ENCODE measurements around the gene FAM135A.

Gene FAM135A

DNA sequence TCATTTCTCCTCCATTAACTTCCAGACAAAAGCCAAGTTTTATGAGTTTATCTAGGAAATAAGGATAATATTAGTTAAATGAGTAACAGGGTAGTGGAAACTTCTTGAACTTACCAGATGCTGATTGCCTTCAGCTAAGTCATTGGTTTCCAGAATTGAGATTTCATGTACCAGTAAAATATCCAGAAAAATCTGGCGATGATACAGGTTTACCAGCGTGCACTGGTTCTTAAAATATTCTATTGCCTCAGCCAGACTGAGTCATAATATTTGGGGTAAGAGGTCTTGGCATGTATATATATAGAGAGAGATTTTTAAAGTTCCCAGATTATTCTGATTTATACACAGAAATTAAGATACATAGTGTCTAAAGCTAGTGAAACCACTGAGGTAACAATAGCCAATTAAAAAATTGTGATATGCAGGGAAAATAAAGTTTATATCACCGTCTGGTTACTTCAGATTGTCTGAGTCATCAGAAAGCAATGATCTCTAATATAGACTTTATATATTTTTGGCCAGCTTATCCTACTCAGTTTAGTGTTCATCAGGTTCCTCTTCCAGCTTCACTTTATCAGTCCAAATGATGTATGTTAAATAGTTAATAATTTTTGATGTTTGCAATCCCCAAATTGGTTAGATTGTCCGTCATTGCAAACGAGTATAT lies 113.9 kb downstream of the FAM135A start:
- H3K36me3 ChIP-seq (ENCODE audit: control insufficient read depth, insufficient read depth, low read length): no peaks in the 10 kb centered on the region
- H3K4me3 ChIP-seq (replicated peaks; ENCODE audit: low read depth, low read length): no peak overlapping the region
- TF ChIP-seq, protein P1, sequence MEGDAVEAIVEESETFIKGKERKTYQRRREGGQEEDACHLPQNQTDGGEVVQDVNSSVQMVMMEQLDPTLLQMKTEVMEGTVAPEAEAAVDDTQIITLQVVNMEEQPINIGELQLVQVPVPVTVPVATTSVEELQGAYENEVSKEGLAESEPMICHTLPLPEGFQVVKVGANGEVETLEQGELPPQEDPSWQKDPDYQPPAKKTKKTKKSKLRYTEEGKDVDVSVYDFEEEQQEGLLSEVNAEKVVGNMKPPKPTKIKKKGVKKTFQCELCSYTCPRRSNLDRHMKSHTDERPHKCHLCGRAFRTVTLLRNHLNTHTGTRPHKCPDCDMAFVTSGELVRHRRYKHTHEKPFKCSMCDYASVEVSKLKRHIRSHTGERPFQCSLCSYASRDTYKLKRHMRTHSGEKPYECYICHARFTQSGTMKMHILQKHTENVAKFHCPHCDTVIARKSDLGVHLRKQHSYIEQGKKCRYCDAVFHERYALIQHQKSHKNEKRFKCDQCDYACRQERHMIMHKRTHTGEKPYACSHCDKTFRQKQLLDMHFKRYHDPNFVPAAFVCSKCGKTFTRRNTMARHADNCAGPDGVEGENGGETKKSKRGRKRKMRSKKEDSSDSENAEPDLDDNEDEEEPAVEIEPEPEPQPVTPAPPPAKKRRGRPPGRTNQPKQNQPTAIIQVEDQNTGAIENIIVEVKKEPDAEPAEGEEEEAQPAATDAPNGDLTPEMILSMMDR (IDR thresholded peaks at IDR 0.05; ENCODE audit: insufficient read depth, low read length, poor library complexity, severe bottlenecking): no peak
- no peaks in the 10 kb centered on the region for H3K27me3 ChIP-seq (replicated peaks; ENCODE audit: control insufficient read depth, insufficient read depth, low read length)
- DNase-seq (ENCODE audit: extremely low read depth, insufficient read length): no peak

DNA sequence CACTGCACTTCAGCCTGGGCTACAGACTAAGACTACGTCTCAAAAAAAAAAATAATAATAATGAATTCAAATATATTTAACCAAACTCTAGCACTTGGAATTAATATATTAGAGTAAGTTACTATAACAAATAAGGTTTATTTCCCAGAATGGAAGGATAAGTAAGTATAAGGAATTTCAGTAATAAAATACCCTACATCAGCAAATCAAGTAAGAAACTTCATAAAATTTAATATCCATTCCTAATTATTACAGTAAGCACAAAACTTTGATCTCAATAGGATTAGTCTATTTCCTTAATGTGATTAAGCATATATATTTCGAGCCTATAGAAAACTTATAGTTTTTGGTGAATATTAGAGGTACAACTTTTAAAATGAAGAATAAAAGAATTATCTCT lies 116.7 kb downstream of the FAM135A start:
- Histone ChIP-seq H3K27me3 (replicated peaks; ENCODE audit: control insufficient read depth, insufficient read depth, low read length) (no peaks in the 10 kb centered on the region), H3K4me3 (replicated peaks; ENCODE audit: low read depth, low read length) (no peak overlapping the region), H3K36me3 (ENCODE audit: control insufficient read depth, insufficient read depth, low read length) (no peaks in the 10 kb centered on the region; the same call in 1 of the 2 replicates)
- DNase-seq (ENCODE audit: extremely low read depth, insufficient read length): no peak
- TF ChIP-seq, protein P1 (IDR thresholded peaks at IDR 0.05; ENCODE audit: insufficient read depth, low read length, poor library complexity, severe bottlenecking): no peak

DNA sequence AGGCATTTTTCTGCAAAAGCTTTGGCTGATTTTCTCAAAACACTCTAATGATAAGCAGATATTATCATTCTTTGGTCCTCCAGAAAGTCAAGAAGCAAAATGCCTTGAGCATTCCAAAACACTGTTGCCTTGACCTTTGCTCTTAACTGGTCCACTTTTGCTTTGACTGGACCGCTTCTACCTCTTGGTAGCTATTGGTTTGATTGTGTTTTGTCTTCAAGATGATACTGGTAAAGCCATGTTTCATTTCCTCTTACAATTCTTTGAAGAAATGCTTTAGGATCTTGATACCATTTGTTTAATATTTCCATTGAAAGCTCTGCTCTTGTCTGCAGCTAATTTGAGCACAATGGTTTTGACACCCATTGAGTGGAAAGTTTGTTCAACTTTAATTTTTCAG lies 117.8 kb downstream of the FAM135A start:
- Histone ChIP-seq H3K36me3 (ENCODE audit: control insufficient read depth, insufficient read depth, low read length) (no peaks in the 10 kb centered on the region; the same call in 1 of the 2 replicates), H3K27me3 (replicated peaks; ENCODE audit: control insufficient read depth, insufficient read depth, low read length) (no peaks in the 10 kb centered on the region), H3K4me3 (replicated peaks; ENCODE audit: low read depth, low read length) (no peak overlapping the region)
- no peak for DNase-seq (ENCODE audit: extremely low read depth, insufficient read length)
- TF ChIP-seq, protein P1 (IDR thresholded peaks at IDR 0.05; ENCODE audit: insufficient read depth, low read length, poor library complexity, severe bottlenecking): no peak

DNA sequence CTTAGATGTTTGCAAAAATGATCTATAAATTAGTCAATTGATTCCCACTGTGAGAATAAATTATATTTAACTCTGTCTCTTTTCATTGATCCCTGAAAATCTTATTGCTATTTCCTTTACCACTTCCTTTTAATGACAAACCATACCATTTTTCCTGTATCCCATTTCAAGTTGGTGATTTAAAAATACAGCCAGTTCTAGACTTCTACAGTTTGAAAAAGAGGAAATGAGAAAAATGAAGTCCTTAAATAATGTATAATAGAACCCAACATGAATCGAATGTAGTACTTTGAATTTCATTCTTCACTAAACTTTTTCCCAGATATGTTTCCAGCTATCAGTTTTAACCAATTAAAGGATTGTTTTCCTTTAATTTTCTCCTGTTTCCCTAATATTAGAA lies 124.0 kb downstream of the FAM135A start:
- DNase-seq (ENCODE audit: extremely low read depth, insufficient read length): no peak
- TF ChIP-seq, protein P1 (IDR thresholded peaks at IDR 0.05; ENCODE audit: insufficient read depth, low read length, poor library complexity, severe bottlenecking): no peak
- Histone ChIP-seq H3K36me3 (ENCODE audit: control insufficient read depth, insufficient read depth, low read length) (no peaks in the 10 kb centered on the region; the same call in 1 of the 2 replicates), H3K27me3 (replicated peaks; ENCODE audit: control insufficient read depth, insufficient read depth, low read length) (no peaks in the 10 kb centered on the region), H3K4me3 (replicated peaks; ENCODE audit: low read depth, low read length) (no peak overlapping the region)

DNA sequence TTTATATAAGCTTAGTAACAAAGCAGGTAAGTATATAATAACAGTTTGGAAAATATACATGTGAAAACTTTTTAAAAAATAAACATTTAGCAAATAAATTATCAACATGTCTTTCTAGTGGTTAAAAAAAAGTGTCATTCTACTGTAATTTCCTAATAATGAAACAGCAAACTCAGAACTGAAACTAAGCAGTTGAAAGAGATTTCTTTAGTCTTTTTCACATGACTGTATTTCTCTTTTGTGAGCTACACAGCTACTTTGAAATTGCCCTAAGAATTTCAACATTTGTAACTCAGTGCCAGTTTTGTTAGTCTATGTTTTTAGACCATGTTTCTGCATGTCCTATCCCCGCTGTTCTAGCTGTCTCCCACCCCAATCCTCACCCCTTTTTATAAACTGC lies 125.1 kb downstream of the FAM135A start:
- peak; percentile 29 for DNase-seq (ENCODE audit: extremely low read depth, insufficient read length)
- Histone ChIP-seq H3K4me3 (replicated peaks; ENCODE audit: low read depth, low read length) (no peak overlapping the region), H3K27me3 (replicated peaks; ENCODE audit: control insufficient read depth, insufficient read depth, low read length) (no peaks in the 10 kb centered on the region), H3K36me3 (ENCODE audit: control insufficient read depth, insufficient read depth, low read length) (no peaks in the 10 kb centered on the region)
- TF ChIP-seq, protein P1 (IDR thresholded peaks at IDR 0.05; ENCODE audit: insufficient read depth, low read length, poor library complexity, severe bottlenecking): no peak

DNA sequence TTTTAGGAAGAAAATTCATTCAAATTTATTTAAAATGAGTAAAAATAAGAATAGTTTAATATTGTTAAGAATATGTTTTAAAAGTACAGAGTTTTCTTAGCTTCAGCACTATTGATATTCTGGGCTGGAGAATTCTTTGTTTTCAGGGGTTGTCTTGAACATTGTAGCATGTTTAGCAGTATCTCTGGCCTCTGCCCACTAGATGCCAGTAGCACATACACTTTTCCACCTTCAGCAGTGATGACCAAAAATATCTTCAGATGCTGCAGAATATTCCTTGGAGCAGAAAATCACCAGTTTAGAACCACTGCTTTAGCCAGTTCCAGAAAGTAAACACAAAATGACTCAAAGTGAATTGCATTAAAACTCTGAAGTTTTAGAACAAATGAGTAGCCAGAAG lies 134.0 kb downstream of the FAM135A start:
- TF ChIP-seq, protein P1 (IDR thresholded peaks at IDR 0.05; ENCODE audit: insufficient read depth, low read length, poor library complexity, severe bottlenecking): peak; percentile 29
- H3K4me3 ChIP-seq (replicated peaks; ENCODE audit: low read depth, low read length): no peak overlapping the region
- DNase-seq (ENCODE audit: extremely low read depth, insufficient read length): no peak
- H3K27me3 ChIP-seq (replicated peaks; ENCODE audit: control insufficient read depth, insufficient read depth, low read length): no peaks in the 10 kb centered on the region
- H3K36me3 ChIP-seq (ENCODE audit: control insufficient read depth, insufficient read depth, low read length): no peaks in the 10 kb centered on the region

Data from GM06990 (cell line).